Right lobe of liver (tissue), 6 donors: ENCODE results near the gene CLSTN2. TPM values are rescaled to one million over a fixed set of nuclear protein-coding genes. Genes with fewer than 3 reads are reported as not detected.

ENCODE experiments used
- ATAC-seq, 4 donors: fragments of 200-7000 bp; cut with Tn5 transposase; one replicate each; pipeline ENCODE4 v1.9.1; 2020; ENCODE audit warnings: mild to moderate bottlenecking in 4 of 4, moderate library complexity in 4 of 4
- DNase-seq, 3 donors: peaks; one replicate each; pipeline ENCODE4 v3.0.0-alpha.2; 2020
- H3K27ac ChIP-seq, 3 donors: fragments of 200-600 bp; one replicate each; pipeline ENCODE4 v1.8.0; 2022
- H3K27me3 ChIP-seq, 2 donors: fragments of 200-600 bp; one replicate each; pipeline ENCODE4 v1.8.0; 2022
- H3K36me3 ChIP-seq, 4 donors: fragments of 200-600 bp; sonication (generic) in 1 of 4; one replicate each; pipeline versions ENCODE4 v1.5.1 to v1.8.0; 2017 to 2022; ENCODE audit warnings: control low read depth in 1 of 4
- H3K4me1 ChIP-seq, 4 donors: fragments of 200-600 bp; sonication (generic) in 1 of 4; one replicate each; pipeline versions ENCODE4 v1.5.1 to v1.8.0; 2017 to 2022; ENCODE audit warnings: control low read depth in 1 of 4
- H3K4me3 ChIP-seq, 3 donors: fragments of 200-600 bp; one replicate each; pipeline ENCODE4 v1.8.0; 2022
- H3K9me3 ChIP-seq, 4 donors: fragments of 200-600 bp; sonication (generic) in 1 of 4; one replicate each; pipeline versions ENCODE4 v1.5.1 to v1.8.0; 2017 to 2022; ENCODE audit warnings: control low read depth in 1 of 4
- CTCF ChIP-seq, 4 donors: fragments of 200-600 bp in 3 of 4; fragments of 450-650 bp in 1 of 4; IDR thresholded peaks; one replicate each; pipeline versions ENCODE4 v1.5.1 to v1.8.0; 2016 to 2022; ENCODE audit warnings: antibody characterized with exemption in 4 of 4, mild to moderate bottlenecking in 2 of 4
- POLR2A ChIP-seq: fragments of 450-650 bp; IDR thresholded peaks from one replicate; pipeline ENCODE4 v1.6.1; 2017; ENCODE audit warnings: antibody characterized with exemption, mild to moderate bottlenecking
- WGBS: methylation state at CpG from one replicate; pipeline ENCODE4 v1.1.6; 2018; ENCODE audit warnings: low coverage, low lambda C conversion rate; ENCODE audit not compliant: insufficient coverage; ENCODE audit errors: missing lambda C conversion rate; 5-methylcytosine and 5-hydroxymethylcytosine counted together
- intact Hi-C, 2 donors: fragments of 100-400 bp; cut with DNase I; formaldehyde crosslinking; loops; one replicate each; pipeline versions ENCODE4 v1.11.2 to v1.14.1; 2022
- total RNA-seq, 6 experiments: library from RNA; depleted of rRNA in 2 of 6; stranded (reverse); fragments of >200 nt in 2 of 6; fragmentation: NEBNext Ultra II Directional in 3 of 6; extraction: Animal tissue kit (Norgen Biotek cat#: 25700) in 3 of 6; gene quantifications; one replicate each; pipeline versions ENCODE4 v1.1.0 to v1.2.4, GENCODE V29; 2016 to 2023
- donor health status: DM: no; HTN: yes; CAD: no.
- donor health status: DM: no; HTN: no; CAD: no.
- donor health status: DM: no; HTN: no; CAD: no.
- donor health status: DM: no; HTN: yes; CAD: no.
- donor health status: DM: no; HTN: yes; CAD: no.

Gene CLSTN2
- total RNA-seq, 6 experiments from 2014 or later = 1.0 to 3.3 (median 2.0) TPM

GRCh38 chr3:140143367-140144069, 208.5 kb downstream of the CLSTN2 start:
- Histone ChIP-seq H3K4me3 (no peak overlapping the region), H3K27me3 (no peaks in the 10 kb centered on the region), H3K4me1 (no peaks in the 10 kb centered on the region), H3K9me3 (no peaks in the 10 kb centered on the region), H3K27ac (no peak overlapping the region), H3K36me3 (no peaks in the 10 kb centered on the region)
- no peak for DNase-seq
- no peak for TF ChIP-seq POLR2A
- TF ChIP-seq CTCF (IDR thresholded peaks at IDR 0.05) = no peak
- ATAC-seq = no peak
- WGBS = 70% methylated on average over 5 of the region's 5 CpGs
- intact Hi-C loops = no loop called here

- Histone ChIP-seq H3K9me3 (no peaks in the 10 kb centered on the region), H3K27ac (no peak overlapping the region), H3K27me3 (no peaks in the 10 kb centered on the region), H3K4me1 (no peaks in the 10 kb centered on the region), H3K4me3 (no peak overlapping the region), H3K36me3 (no peaks in the 10 kb centered on the region)
- DNase-seq = no peak
- intact Hi-C loops = no loop called here
- TF ChIP-seq POLR2A (no peak), CTCF (IDR thresholded peaks at IDR 0.05) (no peak)
- ATAC-seq = no peak
- WGBS = 77% methylated on average over 2 of the region's 2 CpGs
Observed at GRCh38 chr3:140145528-140145927, 210.5 kb downstream of the CLSTN2 start.

- Histone ChIP-seq H3K4me3 (no peak overlapping the region), H3K27ac (no peak overlapping the region), H3K27me3 (no peaks in the 10 kb centered on the region), H3K4me1 (no peaks in the 10 kb centered on the region), H3K36me3 (no peaks in the 10 kb centered on the region), H3K9me3 (no peaks in the 10 kb centered on the region)
- no peak for DNase-seq
- no peak for TF ChIP-seq POLR2A
- TF ChIP-seq CTCF (IDR thresholded peaks at IDR 0.05) = no peak
- intact Hi-C loops = no loop called here
- no peak for ATAC-seq
Observed at GRCh38 chr3:140146668-140147067, 211.7 kb downstream of the CLSTN2 start.

GRCh38 chr3:140147965-140148490, 213.0 kb downstream of the CLSTN2 start:
- ATAC-seq (no peak), DNase-seq (no peak)
- Histone ChIP-seq H3K36me3 (no peaks in the 10 kb centered on the region), H3K27ac (no peak overlapping the region), H3K4me1 (no peaks in the 10 kb centered on the region), H3K27me3 (no peaks in the 10 kb centered on the region), H3K4me3 (no peak overlapping the region), H3K9me3 (no peaks in the 10 kb centered on the region)
- 72% methylated on average over 4 of the region's 4 CpGs for WGBS
- TF ChIP-seq POLR2A = no peak
- TF ChIP-seq CTCF (IDR thresholded peaks at IDR 0.05) = no peak
- intact Hi-C loops = no loop called here
